Right lobe of liver (tissue), 6 donors: Measurements from ENCODE around the gene BSG. TPM values are rescaled to one million over a fixed set of nuclear protein-coding genes. Genes with fewer than 3 reads are reported as not detected.

Source experiments
- ATAC-seq, 4 donors: fragments of 200-7000 bp; cut with Tn5 transposase; one replicate each; pipeline ENCODE4 v1.9.1; 2020; ENCODE audit warnings: mild to moderate bottlenecking in 4 of 4, moderate library complexity in 4 of 4
- DNase-seq, 3 donors: peaks; one replicate each; pipeline ENCODE4 v3.0.0-alpha.2; 2020
- H3K27ac ChIP-seq, 3 donors: fragments of 200-600 bp; one replicate each; pipeline ENCODE4 v1.8.0; 2022
- H3K27me3 ChIP-seq, 2 donors: fragments of 200-600 bp; one replicate each; pipeline ENCODE4 v1.8.0; 2022
- H3K36me3 ChIP-seq, 4 donors: fragments of 200-600 bp; sonication (generic) in 1 of 4; one replicate each; pipeline versions ENCODE4 v1.5.1 to v1.8.0; 2017 to 2022; ENCODE audit warnings: control low read depth in 1 of 4
- H3K4me1 ChIP-seq, 4 donors: fragments of 200-600 bp; sonication (generic) in 1 of 4; one replicate each; pipeline versions ENCODE4 v1.5.1 to v1.8.0; 2017 to 2022; ENCODE audit warnings: control low read depth in 1 of 4
- H3K4me3 ChIP-seq, 3 donors: fragments of 200-600 bp; one replicate each; pipeline ENCODE4 v1.8.0; 2022
- H3K9me3 ChIP-seq, 4 donors: fragments of 200-600 bp; sonication (generic) in 1 of 4; one replicate each; pipeline versions ENCODE4 v1.5.1 to v1.8.0; 2017 to 2022; ENCODE audit warnings: control low read depth in 1 of 4
- CTCF ChIP-seq, 4 donors: fragments of 200-600 bp in 3 of 4; fragments of 450-650 bp in 1 of 4; IDR thresholded peaks; one replicate each; pipeline versions ENCODE4 v1.5.1 to v1.8.0; 2016 to 2022; ENCODE audit warnings: antibody characterized with exemption in 4 of 4, mild to moderate bottlenecking in 2 of 4
- POLR2A ChIP-seq: fragments of 450-650 bp; IDR thresholded peaks from one replicate; pipeline ENCODE4 v1.6.1; 2017; ENCODE audit warnings: antibody characterized with exemption, mild to moderate bottlenecking
- WGBS: methylation state at CpG from one replicate; pipeline ENCODE4 v1.1.6; 2018; ENCODE audit warnings: low coverage, low lambda C conversion rate; ENCODE audit not compliant: insufficient coverage; ENCODE audit errors: missing lambda C conversion rate; 5-methylcytosine and 5-hydroxymethylcytosine counted together
- intact Hi-C, 2 donors: fragments of 100-400 bp; cut with DNase I; formaldehyde crosslinking; loops; one replicate each; pipeline versions ENCODE4 v1.11.2 to v1.14.1; 2022
- total RNA-seq, 6 experiments: library from RNA; depleted of rRNA in 2 of 6; stranded (reverse); fragments of >200 nt in 2 of 6; fragmentation: NEBNext Ultra II Directional in 3 of 6; extraction: Animal tissue kit (Norgen Biotek cat#: 25700) in 3 of 6; gene quantifications; one replicate each; pipeline versions ENCODE4 v1.1.0 to v1.2.4, GENCODE V29; 2016 to 2023
- donor health status: DM: no; HTN: yes; CAD: no.
- donor health status: DM: no; HTN: no; CAD: no.
- donor health status: DM: no; HTN: no; CAD: no.
- donor health status: DM: no; HTN: yes; CAD: no.
- donor health status: DM: no; HTN: yes; CAD: no.

BSG gene
- total RNA-seq, 6 experiments from 2014 or later = 88.6 to 369 (median 124) TPM

GRCh38 chr19:566403-566802 lies 6.0 kb upstream of the BSG start:
- ATAC-seq (peak in 3 of 4 donors; percentile 71 to 77 (median 73)), DNase-seq (peak; percentile 35 to 67 (median 65))
- H3K36me3 ChIP-seq = no peaks in the 10 kb centered on the region
- 37% methylated on average over 9 of the region's 19 CpGs for WGBS
- intact Hi-C loops = no loop called here
- peaks cover 0 to under 1% (median 0%) of the 10 kb centered on the region in 4 donors for H3K4me1 ChIP-seq
- TF ChIP-seq CTCF (IDR thresholded peaks at IDR 0.05) = no peak
- TF ChIP-seq POLR2A = no peak
- peak overlapping the region; percentile 15 to 54 (median 18) for H3K27ac ChIP-seq
- H3K9me3 ChIP-seq = no peaks in the 10 kb centered on the region
- no peak overlapping the region for H3K4me3 ChIP-seq
- no peaks in the 10 kb centered on the region for H3K27me3 ChIP-seq

GRCh38 chr19:566844-567243 lies 5.6 kb upstream of the BSG start:
- H3K27me3 ChIP-seq = no peaks in the 10 kb centered on the region
- DNase-seq (no peak), ATAC-seq (no peak)
- no peak overlapping the region for H3K4me3 ChIP-seq
- peak overlapping the region; percentile 15 to 54 (median 18) for H3K27ac ChIP-seq
- H3K9me3 ChIP-seq = no peaks in the 10 kb centered on the region
- peaks cover 0 to 5% (median 0%) of the 10 kb centered on the region in 4 donors for H3K4me1 ChIP-seq
- intact Hi-C loops = no loop called here
- WGBS = 61% methylated on average over 15 of the region's 16 CpGs
- no peaks in the 10 kb centered on the region for H3K36me3 ChIP-seq
- TF ChIP-seq POLR2A (no peak), CTCF (IDR thresholded peaks at IDR 0.05) (no peak)

- ATAC-seq = no peak
- WGBS = 65% methylated on average over 11 of the region's 22 CpGs
- no peak overlapping the region for H3K4me3 ChIP-seq
- TF ChIP-seq POLR2A (no peak), CTCF (IDR thresholded peaks at IDR 0.05) (no peak)
- no peaks in the 10 kb centered on the region for H3K27me3 ChIP-seq
- peak overlapping the region in 2 of 3 donors; percentile 18 to 54 for H3K27ac ChIP-seq
- DNase-seq = peak in 2 of 3 donors; percentile 45 to 54
- intact Hi-C loops = no loop called here
- H3K9me3 ChIP-seq = no peaks in the 10 kb centered on the region
- H3K36me3 ChIP-seq = no peaks in the 10 kb centered on the region
- peaks cover 0 to 5% (median 0%) of the 10 kb centered on the region in 4 donors for H3K4me1 ChIP-seq
Observed at GRCh38 chr19:567296-567900, 5.0 kb upstream of the BSG start.

GRCh38 chr19:570251-570686 lies 2.1 kb upstream of the BSG start:
- intact Hi-C loops = no loop called here
- H3K4me3 ChIP-seq = no peak overlapping the region
- ATAC-seq (no peak), DNase-seq (peak in 1 of 3 donors; percentile 45)
- H3K36me3 ChIP-seq = no peaks in the 10 kb centered on the region
- no peaks in the 10 kb centered on the region for H3K27me3 ChIP-seq
- peaks cover 0 to 26% (median 10%) of the 10 kb centered on the region in 4 donors for H3K4me1 ChIP-seq
- no peaks in the 10 kb centered on the region for H3K9me3 ChIP-seq
- no peak for TF ChIP-seq CTCF (IDR thresholded peaks at IDR 0.05)
- TF ChIP-seq POLR2A = no peak
- no peak overlapping the region for H3K27ac ChIP-seq
- 66% methylated on average over 19 of the region's 25 CpGs for WGBS
